IPS DF 4.7 (cell line): ENCODE results near the gene UTP25.

Experiments used
- DNase-seq: peaks from one replicate; pipeline ENCODE4 v3.0.0-alpha.2; 2013; ENCODE audit warnings: low spot score; ENCODE audit errors: extremely low read depth

Gene UTP25

GRCh38 chr1:209839875-209840546, 12.2 kb downstream of the UTP25 start:
- DNase-seq = no peak

DNA sequence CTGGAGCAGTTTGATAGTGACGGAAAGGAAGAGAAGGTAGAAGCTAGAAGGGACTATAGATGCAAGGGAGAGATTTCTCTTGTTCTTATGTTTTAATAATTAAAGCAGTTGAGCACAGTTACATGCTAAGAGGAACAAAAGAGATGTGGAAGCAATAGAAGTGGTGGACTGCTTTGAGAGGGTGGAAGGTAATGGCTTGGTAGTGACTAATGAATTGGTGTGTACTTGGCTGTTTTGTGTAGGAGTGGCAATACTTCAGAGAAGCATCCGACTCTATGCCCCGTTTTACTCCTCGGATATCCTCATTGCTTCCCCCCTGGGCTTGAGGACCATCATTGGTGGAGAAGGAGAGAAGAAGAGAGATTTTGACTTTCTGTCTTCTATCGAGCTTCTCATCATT, 12.8 kb downstream of the UTP25 start:
- no peak for DNase-seq

GRCh38 chr1:209844695-209845407, 17.1 kb downstream of the UTP25 start:
- no peak for DNase-seq

DNA sequence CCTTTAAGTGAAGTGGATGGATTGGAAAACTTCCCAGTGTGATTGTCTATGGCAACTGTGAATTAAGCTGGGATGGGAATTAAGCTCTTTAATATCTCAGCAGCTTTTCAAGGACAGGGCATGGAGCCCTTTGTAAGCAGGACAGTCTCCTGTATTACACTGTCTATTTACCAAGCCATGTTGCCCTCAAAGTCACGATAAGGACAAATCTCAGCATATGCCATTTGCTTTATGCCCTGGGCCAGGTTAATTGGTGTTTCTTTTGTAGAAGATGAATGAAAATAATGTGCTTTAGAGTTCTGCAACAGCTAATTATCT, 17.6 kb downstream of the UTP25 start:
- DNase-seq = no peak

DNA sequence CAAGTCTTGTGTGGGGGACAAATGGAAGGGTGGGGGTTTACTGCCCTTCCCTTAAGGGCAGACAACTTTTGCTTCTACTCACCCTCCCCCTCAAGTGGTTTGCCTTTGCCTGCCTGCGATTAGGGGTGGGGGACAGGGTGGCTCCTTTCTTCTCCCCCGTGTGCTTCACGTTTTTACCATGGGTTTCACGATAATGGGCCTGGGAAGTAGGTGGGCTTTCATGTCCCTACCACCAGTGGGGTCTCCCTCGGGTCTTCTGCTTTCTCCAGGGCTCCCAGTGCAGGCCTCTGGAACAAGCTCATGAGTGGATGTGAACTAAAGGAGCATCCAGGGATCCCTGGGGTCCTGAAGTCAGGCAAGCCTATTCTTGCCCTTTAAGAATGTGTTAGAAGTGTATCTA, 21.6 kb downstream of the UTP25 start:
- no peak for DNase-seq

DNA sequence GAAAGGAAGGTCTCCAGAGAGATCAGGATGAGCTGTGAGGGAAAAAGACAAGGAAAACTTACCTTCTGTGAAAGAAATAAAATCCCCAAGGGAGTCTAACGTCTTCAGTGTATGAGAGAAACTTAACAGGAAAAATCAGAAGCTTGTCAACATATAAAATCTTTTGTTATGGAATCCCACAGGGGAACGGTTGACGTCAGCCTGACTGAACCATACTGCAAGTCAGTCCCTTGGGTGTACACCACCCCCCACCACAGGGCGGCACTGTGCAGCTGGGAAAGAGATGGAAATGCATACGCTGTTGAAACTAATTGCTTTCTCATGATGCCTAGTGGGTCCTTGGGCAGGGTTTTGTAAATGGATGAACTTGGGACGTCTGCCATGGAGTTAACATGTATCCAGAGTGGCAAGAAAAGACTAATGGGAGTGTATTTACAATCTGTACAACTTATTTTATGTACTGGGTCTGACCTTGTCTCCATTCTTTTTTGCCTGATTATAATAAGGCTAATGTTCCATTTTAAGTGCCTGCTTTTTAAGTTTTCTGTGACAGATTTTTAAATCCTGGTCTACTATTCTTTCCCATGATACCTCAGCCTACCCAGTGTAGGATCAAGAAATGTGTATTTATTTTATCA, 22.7 kb downstream of the UTP25 start:
- no peak for DNase-seq

DNA sequence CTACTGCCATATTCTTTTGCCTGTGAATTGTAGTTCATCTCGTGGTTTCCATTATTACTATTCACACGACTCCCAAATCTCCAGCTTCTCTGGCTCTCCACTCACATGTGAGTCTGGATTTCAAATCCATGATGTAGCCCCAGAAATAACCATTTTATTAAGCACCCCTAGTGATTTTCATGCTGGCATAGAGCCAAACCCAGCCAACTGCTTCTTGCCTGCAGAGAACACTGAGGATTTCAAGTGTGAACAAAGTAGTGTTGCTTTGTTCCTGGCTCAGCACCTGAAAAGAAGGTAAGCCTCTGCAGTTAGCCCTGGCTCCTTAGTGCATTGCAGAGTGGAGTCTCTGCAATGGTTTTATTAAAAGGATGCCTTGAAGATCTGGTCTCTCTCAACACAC, 25.9 kb downstream of the UTP25 start:
- DNase-seq = no peak

DNA sequence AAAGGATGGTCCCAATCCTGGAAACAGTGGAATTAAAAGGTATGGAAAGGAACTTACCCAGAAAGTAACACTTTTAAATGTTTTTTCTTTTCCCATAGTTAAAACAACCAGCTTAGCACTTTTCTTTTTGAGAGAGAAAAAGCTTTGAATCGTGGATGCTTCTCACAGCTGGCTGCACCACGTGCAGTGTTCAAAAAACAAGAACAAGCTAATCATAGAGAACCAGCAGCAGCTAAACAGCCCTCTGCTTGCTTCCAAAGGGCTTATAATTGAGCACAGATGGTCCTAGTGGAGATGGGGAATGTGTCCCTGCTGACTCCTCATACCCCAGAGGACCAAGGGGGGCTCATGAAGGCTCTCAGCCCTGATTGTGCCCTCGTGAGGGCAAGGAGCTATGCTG, 26.4 kb downstream of the UTP25 start:
- DNase-seq = no peak

- no peak for DNase-seq
Measured at GRCh38 chr1:209855006-209855405, 27.2 kb downstream of the UTP25 start.

- DNase-seq = no peak
Measured at GRCh38 chr1:209855623-209856022, 27.9 kb downstream of the UTP25 start.

- no peak for DNase-seq
Measured at GRCh38 chr1:209858561-209859103, 30.9 kb downstream of the UTP25 start.

GRCh38 chr1:209860293-209860881, 32.6 kb downstream of the UTP25 start:
- DNase-seq = peak; percentile 84

- no peak for DNase-seq
Measured at GRCh38 chr1:209861242-209861641, 33.5 kb downstream of the UTP25 start.

DNA sequence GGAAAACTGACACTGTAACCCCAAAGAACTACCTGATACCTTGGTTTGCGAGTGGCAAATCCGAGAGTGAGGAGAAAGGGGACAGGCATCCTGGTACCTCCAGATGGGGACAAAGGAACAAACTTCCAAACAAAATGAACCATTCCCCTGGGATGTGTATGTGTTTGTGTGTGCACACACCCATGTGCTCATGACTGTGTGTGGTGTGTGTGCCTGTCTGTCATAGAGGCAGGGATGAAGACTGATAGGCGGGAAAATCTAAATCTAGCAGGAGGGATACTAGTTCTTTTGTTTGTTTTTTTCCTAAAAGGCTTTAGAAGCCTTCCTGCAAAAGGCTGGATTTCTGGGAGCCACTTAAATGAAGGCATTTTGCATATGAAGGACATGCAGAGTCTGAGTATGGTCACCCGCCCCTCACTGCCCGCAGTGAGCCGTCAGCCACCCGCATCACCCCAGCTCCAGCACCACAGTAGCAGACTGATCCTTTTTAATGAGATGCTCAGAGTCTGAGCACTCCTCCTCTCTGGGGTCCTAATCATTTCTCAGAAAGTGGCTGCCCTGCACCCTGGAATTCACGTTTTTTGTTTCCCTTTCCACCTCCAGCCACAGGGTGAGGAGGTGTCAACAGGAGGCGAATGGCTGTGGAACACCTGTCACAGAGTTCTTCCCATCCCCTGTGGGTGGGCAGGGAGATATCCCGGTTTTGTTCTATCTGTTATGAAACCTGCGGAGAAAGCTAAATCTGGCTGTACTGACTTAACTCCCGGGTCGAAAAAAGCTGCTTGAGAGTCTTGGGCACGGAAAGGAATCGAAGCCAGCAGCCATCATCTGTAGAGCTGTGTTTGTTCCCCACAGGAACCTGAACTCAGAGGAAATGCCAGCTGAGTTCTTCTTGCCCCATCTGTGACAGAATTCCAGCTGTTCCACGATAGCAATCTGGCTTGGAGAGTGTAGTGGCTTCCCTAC, 34.9 kb downstream of the UTP25 start:
- no peak for DNase-seq

DNA sequence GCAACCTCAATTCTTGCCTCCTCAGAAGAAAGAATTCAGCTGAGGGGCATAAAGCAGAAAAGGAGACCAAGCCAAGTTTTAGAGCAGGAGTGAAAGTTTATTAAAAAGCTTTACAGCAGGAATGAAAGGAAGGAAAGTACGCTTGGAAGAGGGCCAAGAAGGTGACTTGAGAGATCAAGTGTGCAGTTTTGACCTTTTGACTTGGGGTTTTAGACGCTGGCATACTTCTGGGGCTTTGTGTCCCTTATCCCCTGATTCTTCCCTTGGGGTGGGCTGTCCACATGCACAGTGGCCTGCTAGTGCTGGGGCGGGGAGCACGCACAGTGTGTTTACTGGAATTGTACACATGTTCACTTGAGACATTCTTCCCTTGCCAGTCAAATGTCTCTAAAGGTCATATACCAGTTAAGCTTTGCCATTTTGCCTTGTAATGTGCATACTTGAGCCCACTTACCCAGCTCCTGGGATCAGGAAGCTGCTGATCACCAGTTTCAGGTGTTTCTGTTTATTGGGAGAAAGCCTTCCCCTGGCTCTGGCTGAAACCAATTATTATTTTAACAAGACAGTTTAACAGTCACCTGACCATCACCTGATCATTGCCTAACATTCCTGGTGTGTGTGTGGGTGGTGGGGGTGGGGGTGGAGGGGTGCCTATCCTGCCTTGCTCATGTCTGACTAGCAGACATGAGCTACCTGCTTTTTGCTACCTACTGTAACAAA, 36.2 kb downstream of the UTP25 start:
- DNase-seq = no peak

DNA sequence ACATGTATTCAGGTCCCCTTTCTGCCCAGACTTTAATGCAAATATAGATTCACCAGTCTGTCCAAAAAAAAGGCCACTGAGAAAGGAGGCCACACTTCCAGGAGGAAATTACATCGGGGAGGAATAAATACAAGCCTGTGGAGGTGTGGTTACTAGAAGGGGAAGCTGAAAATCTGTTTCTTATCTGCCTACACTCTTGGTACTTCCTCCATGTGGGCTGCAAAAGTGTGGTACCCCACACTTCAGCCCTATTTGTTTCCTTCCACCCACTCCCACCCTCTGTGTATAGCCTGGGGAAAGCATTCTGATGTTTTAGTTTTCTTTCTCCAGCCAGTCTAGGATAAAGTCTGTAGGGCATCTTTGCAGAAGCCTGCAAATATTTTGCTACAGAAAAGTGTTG, 38.4 kb downstream of the UTP25 start:
- DNase-seq = no peak

- no peak for DNase-seq
Measured at GRCh38 chr1:209869291-209870149, 41.7 kb downstream of the UTP25 start.

- DNase-seq = no peak
Measured at GRCh38 chr1:209870151-209870831, 42.5 kb downstream of the UTP25 start.

DNA sequence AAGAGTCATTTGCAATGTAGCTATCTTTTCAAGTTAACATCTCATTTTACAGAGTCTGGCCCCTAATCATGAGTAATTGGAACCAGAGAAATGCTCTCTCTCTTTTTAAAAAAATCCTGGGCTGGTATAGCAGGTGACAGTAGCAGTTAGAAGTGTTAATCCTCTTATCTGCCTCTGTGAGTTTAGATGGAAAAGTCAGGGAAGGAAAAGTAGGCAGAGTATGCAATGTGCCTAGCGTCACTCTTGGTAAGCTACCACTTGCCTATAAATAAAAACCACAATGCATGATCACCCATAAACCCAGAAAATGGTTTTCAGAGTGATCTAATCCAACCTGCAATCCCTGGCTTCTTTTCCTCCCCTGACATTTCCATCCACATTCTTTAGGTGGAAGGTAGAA, 43.2 kb downstream of the UTP25 start:
- DNase-seq = no peak
